Measurements from ENCODE around the gene UBE2D2.

UBE2D2 gene

GRCh38 chr5:139676951-139677735 is 116.0 kb downstream of the UBE2D2 start:
- DNase-seq (ENCODE audit: low read depth), result no peak
